HG03378 (cell line): ENCODE data around the gene PRPF39.
"Not testable (repeated sequence)": the region's sequence is repeated elsewhere in the genome, so short reads cannot be mapped to it uniquely, and the experiment has no call there.

Experiments
- ATAC-seq: cut with Tn5 transposase; IDR thresholded peaks from one replicate; pipeline ENCODE4 v1.9.1; 2021; ENCODE audit warnings: mild to moderate bottlenecking, moderate library complexity; ENCODE audit not compliant: unreplicated experiment

PRPF39 gene

GRCh38 chr14:45083976-45084722, at the start of gene PRPF39:
Gene PRPF39 (plus strand): TSS chr14:45084116. CDS start chr14:45095240, 11,124 bp downstream.
- ATAC-seq: peak; percentile 75

DNA sequence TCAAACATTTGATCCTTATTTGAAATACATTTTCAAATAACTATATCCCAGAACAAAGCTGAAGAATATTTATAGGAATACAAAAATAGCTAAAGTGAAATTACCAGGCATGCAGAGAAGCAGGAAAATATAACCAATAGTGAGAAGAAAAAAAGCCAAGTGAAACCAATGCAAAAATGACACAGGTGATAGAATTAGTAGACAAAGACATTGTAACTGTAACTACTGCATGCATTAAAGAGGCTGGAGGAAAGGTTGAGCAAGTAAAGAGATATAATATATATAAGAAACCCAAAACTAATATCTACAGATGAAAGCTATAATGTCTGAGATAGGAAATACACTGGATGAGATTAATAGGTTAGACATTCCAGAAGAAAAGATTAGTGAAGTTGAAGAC, 49.2 kb upstream of the PRPF39 start:
- no peak for ATAC-seq

DNA sequence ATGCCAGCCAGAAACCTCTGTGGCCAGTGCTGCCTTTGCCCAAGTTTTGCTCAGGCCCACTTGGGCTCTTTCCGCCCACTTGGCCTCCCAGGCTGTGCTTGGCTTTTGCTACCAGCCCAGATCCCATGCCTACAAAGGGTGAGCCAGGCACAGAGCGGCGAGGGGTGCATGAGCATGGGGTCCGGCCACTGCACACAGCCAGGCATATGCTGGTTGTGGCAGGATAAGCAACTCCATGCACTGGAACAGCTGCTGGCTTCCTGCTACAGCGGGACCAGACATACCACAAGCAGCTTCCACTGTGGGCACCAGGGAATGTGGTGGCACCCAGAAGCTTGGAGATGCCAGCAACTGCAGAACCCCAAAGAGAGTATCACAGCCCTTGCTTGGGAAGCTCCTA, 45.7 kb upstream of the PRPF39 start:
- no peak for ATAC-seq

DNA sequence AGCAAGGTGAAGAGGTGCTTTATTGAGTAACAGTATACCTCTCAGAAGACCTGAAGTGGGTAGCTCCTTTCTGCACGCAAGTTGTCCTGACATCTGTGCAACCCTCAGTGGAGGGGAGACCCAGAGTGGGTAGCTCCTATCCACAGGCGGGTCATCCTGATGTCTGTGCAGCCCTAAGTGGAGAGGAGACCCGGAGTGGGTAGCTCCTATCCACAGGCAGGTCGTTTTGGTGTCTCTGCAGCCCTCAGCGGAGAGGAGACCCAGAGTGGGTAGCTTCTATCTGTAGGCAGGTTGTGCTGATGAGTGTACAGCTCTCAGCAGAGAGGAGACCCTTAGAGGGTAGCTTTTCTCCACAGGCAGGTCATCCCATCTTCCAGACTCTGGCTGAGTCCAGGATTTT, 45.1 kb upstream of the PRPF39 start:
- no peak for ATAC-seq

GRCh38 chr14:45039390-45039789, 44.5 kb upstream of the PRPF39 start:
- ATAC-seq: no peak

DNA sequence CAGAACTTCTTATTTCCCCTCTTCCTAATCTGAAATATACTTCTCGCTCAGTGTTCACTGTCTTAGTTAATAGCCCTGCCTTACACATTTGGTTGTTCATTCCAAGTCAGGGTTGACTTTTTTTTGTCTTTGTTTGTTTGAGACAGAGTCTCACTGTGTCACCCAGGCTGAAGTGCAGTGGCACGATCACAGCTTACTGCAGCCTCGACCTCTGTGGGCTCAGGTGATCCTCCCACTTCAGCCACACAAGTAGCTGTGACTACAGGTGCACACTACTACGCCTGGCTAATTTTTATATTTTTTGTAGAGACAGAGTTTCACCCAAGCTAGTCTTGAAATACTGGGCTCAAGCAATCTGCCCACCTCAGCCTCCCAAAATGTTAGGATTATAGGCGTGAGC, 42.3 kb upstream of the PRPF39 start:
- no peak for ATAC-seq

- ATAC-seq: no peak
Observed at GRCh38 chr14:45044638-45045037, 39.3 kb upstream of the PRPF39 start.

DNA sequence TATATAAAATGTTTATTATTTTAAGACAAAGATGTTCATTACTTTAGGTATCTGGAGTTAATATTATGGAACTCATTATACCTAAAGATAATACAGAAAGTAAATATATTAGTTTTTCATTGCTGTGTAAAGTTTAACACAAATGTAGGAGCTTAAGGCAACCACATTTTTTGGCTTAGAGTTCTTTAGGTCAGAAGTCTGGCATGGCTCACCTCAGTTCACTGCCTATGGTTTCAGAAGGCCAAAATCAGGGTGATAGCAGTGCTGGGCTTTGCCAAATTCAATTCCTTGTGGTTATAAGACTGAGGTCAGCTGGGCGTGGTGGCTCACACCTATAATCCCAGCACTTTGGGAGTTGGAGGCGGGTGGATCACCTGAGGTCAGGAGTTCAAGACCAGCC, 35.5 kb upstream of the PRPF39 start:
- ATAC-seq: no peak

- ATAC-seq: no peak
Observed at GRCh38 chr14:45051180-45051579, 32.7 kb upstream of the PRPF39 start.

DNA sequence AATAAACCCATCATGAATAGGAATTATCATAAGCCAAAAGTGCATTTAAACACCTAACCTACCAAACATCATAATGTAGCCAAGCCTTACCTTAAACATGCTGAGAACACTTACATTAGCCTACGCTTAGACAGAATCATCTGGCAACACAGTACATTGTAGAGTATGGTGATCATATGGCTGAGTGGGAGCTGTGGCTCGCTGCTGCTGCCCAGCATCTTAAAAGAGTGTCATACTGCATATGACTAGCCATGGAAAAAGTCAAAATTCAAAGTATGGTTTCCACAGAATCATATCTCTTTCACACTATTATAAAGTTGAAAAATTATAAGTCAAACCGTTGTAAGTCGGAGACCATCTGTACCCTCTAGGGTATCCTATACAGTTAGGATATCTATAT, 32.0 kb upstream of the PRPF39 start:
- ATAC-seq: no peak

GRCh38 chr14:45057349-45057748, 26.6 kb upstream of the PRPF39 start:
- ATAC-seq: no peak

DNA sequence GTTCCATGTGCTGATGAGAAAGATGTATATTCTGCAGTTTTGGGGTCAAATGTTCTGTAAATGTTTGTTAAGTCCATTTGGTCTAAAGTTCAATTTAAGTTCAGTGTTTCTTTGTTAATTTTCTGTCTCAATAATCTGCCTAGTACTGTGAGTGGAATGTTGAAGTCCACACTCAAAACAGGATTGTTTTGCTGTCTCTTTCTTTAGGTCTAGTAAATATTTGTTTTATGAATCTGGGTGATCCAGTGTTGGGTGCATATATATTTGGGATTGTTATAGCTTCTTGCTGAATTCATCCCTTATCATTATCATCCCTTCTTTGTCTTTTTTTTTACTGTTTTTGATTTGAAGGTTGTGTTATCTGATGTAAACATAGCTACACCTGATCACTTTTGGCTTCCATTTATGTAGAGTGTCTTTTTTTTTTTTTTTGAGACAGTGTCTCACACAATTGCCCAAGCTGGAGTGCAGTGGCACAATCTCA, 26.0 kb upstream of the PRPF39 start:
- no peak for ATAC-seq

DNA sequence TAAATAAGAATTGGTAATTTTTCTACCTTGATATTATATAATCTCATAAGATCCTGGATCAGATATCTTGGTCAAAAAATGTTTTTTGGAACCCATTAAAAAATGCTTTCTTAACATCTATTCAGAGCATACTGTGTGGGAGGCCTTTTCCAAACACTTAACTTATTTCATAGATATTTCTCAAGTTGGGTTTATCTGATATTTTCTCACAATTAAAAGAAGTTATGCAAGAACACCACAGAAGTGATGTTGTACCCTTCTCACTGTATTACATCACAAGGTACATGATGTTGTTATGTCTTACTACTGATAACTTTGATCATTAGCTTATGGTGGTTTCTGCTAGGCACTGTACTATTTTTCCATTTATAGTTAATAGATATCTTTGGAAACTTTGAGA, 23.4 kb upstream of the PRPF39 start:
- no peak for ATAC-seq

DNA sequence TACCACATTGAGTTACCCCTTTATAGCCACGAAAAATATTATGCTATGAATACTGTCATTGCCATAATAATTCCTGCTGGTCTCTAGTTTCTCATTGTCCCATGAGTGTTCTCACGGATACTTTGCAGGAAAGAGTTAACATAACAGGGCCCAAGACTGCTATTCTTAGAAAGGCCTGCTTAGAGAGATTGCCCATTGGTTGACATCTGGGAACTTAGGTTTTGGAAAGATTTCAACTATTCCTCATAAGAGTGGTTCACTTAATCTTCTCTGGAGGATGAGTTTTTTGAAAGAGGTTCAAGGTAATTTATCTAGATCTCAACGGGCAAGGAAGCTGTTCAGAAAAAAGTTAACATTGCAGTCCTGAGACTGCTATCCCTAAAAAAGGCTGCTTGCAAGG, 18.4 kb upstream of the PRPF39 start:
- ATAC-seq: no peak

GRCh38 chr14:45065956-45066355, 18.0 kb upstream of the PRPF39 start:
- ATAC-seq: no peak

- no peak for ATAC-seq
Observed at GRCh38 chr14:45066667-45067066, 17.2 kb upstream of the PRPF39 start.

- no peak for ATAC-seq
Observed at GRCh38 chr14:45068396-45068795, 15.5 kb upstream of the PRPF39 start.

- ATAC-seq: no peak
Observed at GRCh38 chr14:45070215-45070614, 13.7 kb upstream of the PRPF39 start.

DNA sequence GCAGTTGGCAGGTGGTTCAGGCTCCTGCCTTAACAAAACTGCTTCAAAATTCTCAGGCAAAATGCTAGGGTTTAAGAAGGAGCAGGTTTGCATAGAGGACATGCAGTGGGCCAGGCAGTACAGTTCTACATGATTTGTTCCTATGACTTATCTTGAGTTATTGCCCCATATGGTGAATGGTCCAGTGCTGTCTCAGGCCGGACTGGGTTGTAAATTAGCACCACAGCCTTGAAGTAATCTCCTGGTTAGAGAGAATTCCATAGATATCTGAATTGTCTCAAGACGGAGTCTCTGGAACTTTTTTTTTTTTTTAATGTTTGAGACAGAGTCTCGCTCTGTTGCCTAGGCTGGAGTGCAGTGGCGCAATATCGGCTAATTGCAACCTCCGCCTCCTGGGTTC, 11.8 kb upstream of the PRPF39 start:
- ATAC-seq: no peak

GRCh38 chr14:45073231-45073879, 10.6 kb upstream of the PRPF39 start:
- ATAC-seq: no peak

DNA sequence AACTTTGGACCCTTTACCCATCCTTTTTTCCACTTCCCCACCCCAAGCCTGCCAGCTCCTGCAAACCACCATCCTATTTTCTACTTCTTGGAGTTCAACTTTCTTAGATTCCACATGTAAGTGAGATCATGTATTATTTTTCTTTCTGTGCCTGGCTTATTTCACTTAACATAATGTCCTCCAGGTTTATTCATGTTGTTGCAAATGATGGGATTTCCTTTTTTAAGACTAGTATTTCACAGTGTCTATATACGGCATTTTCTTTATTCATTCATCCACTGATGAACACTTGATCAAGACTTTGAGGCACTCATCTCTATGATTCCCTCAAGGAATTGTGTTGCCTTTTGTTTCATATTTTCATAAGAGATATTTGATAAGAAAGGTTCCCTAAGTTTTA, 5.6 kb upstream of the PRPF39 start:
- ATAC-seq: no peak

DNA sequence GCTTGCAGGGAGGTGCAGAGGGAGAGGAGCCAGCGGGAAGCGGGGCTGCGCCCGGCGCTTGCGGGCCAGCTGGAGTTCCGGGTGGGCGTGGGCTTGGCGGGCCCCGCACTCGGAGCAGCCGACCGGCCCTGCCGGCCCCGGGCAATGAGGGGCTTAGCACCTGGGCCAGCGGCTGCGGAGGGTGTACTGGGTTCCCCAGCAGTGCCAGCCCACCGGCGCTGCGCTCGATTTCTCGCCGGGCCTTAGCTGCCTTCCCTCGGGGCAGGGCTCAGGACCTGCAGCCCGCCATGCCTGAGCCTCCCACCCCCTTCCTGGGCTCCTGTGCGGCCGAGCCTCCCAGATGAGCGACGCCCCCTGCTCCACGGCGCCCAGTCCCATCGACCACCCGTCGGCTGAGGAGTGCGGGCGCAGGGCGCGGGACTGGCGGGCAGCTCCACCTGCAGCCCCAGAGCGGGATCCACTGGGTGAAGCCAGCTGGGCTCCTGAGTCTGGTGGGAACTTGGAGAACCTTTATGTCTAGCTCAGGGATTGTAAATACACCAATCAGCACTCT, 3.4 kb upstream of the PRPF39 start:
- not testable (repeated sequence) for ATAC-seq
